Fibroblast of mammary gland (primary cell): ENCODE results near the gene TAF1L.
A peak's percentile ranks its signal among the peaks of the same experiment; 100 is the strongest.
"Not testable (repeated sequence)": the region's sequence is repeated elsewhere in the genome, so short reads cannot be mapped to it uniquely, and the experiment has no call there.

Experiments
- DNase-seq: peaks from one replicate; pipeline ENCODE4 v3.0.0-alpha.2; 2010; ENCODE audit warnings: low read depth
- H3K4me3 ChIP-seq: 2 replicates; pipeline ENCODE4 v1.5.1; 2011; ENCODE audit warnings: low read depth, mild to moderate bottlenecking, low read length, moderate library complexity; ENCODE audit not compliant: control insufficient read depth
- TF ChIP-seq, protein P1 (sequence below): conservative IDR thresholded peaks from 2 replicates; pipeline ENCODE4 v1.5.1; 2011; ENCODE audit warnings: low read depth, low read length, inconsistent platforms; ENCODE audit not compliant: control insufficient read depth, insufficient read depth

Gene TAF1L

GRCh38 chr9:32663741-32664140 lies 28.3 kb upstream of the TAF1L start:
- TF ChIP-seq, protein P1, sequence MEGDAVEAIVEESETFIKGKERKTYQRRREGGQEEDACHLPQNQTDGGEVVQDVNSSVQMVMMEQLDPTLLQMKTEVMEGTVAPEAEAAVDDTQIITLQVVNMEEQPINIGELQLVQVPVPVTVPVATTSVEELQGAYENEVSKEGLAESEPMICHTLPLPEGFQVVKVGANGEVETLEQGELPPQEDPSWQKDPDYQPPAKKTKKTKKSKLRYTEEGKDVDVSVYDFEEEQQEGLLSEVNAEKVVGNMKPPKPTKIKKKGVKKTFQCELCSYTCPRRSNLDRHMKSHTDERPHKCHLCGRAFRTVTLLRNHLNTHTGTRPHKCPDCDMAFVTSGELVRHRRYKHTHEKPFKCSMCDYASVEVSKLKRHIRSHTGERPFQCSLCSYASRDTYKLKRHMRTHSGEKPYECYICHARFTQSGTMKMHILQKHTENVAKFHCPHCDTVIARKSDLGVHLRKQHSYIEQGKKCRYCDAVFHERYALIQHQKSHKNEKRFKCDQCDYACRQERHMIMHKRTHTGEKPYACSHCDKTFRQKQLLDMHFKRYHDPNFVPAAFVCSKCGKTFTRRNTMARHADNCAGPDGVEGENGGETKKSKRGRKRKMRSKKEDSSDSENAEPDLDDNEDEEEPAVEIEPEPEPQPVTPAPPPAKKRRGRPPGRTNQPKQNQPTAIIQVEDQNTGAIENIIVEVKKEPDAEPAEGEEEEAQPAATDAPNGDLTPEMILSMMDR = no peak
- DNase-seq = no peak
- no peak overlapping the region for H3K4me3 ChIP-seq

DNA sequence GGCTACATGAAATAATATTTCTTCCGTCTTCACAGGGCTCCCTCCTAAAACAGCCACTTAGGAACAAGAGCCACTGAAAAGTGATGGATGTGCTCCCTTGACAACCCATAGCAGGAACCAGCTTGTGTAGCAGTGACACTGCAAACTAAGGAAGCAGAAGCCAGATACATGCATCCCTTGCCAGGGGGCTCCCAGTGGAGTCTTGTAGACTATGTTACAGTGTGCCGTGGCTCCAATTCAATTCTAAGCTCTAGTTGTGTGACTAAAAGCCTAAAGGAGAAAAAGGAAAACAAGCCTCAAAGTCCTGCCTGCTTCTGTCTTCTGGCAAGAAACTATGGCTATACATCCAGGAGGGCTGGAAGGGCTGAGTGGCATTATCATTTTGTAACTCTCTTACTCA lies 12.2 kb upstream of the TAF1L start:
- TF ChIP-seq, protein P1 = no peak
- no peak overlapping the region for H3K4me3 ChIP-seq
- no peak for DNase-seq

- DNase-seq = peak; percentile 88
- H3K4me3 ChIP-seq = no peak overlapping the region
- TF ChIP-seq, protein P1 = no peak
Observed at GRCh38 chr9:32644698-32645097, 9.2 kb upstream of the TAF1L start.

GRCh38 chr9:32633151-32633550 lies 2.3 kb downstream of the TAF1L start:
- not testable (repeated sequence) for H3K4me3 ChIP-seq, DNase-seq

GRCh38 chr9:32631991-32632390 lies 3.5 kb downstream of the TAF1L start:
- H3K4me3 ChIP-seq = no peak overlapping the region
- no peak for DNase-seq
- TF ChIP-seq, protein P1 = no peak

DNA sequence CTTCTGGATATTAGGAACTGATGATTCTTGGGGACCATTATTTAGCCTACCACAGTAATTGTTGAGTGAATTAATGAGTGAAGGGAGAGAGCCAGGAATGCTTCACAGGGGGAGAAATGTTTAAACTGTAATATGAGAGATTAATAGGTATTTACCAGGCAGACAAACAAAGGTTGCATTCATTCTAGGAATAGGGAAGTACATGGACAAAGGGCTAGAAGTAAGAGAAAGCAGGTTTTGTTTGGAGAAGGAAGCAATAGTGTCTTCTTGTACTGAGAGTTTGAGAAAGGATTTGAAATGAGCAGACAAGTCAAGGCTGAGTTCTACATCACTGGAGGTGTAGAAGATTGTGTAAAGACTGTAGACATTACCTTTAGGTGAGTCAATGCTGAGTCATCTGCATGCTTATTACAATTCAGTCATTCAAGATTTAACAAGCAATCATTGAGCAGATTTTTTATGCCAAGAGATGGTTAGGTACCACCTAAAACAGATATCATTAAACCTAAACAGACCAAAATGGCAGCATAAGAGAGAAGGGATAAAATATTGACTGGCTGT lies 8.0 kb downstream of the TAF1L start:
- DNase-seq = no peak
- TF ChIP-seq, protein P1 = no peak
- H3K4me3 ChIP-seq = no peak overlapping the region

- no peak overlapping the region for H3K4me3 ChIP-seq
- TF ChIP-seq, protein P1 = no peak
- DNase-seq = no peak
Observed at GRCh38 chr9:32625320-32625719, 10.1 kb downstream of the TAF1L start.
